Epithelial cell of esophagus (primary cell): ENCODE results near the gene ZNF831.

ENCODE experiments used
- DNase-seq: peaks from one replicate; pipeline ENCODE4 v3.0.0; 2010; ENCODE audit warnings: low read depth
- H3K4me3 ChIP-seq: 2 replicates; pipeline ENCODE4 v1.5.1; 2011; ENCODE audit warnings: mild to moderate bottlenecking, low read length, control low read depth
- CTCF ChIP-seq: IDR thresholded peaks from 2 replicates; pipeline ENCODE4 v1.5.1; 2011; ENCODE audit warnings: low read depth, mild to moderate bottlenecking, low read length, control low read depth, inconsistent platforms; ENCODE audit not compliant: insufficient read depth; ENCODE audit errors: missing control alignments

ZNF831 gene

GRCh38 chr20:59242714-59243626, 79.3 kb downstream of the ZNF831 start:
- DNase-seq, result no peak
- no peak overlapping the region for H3K4me3 ChIP-seq
- no peak for TF ChIP-seq CTCF

GRCh38 chr20:59246691-59247400, 83.2 kb downstream of the ZNF831 start:
- no peak for DNase-seq
- TF ChIP-seq CTCF, result no peak
- H3K4me3 ChIP-seq, result no peak overlapping the region

GRCh38 chr20:59247731-59248684, 84.4 kb downstream of the ZNF831 start:
- no peak for DNase-seq
- H3K4me3 ChIP-seq, result no peak overlapping the region
- no peak for TF ChIP-seq CTCF

- no peak for TF ChIP-seq CTCF
- no peak overlapping the region for H3K4me3 ChIP-seq
- DNase-seq, result no peak
These were observed 86.7 kb downstream of the ZNF831 start for GRCh38 chr20:59250293-59250692.

GRCh38 chr20:59253325-59253724, 89.7 kb downstream of the ZNF831 start:
- no peak for DNase-seq
- H3K4me3 ChIP-seq, result no peak overlapping the region
- no peak for TF ChIP-seq CTCF

- no peak for DNase-seq
- no peak for TF ChIP-seq CTCF
- H3K4me3 ChIP-seq, result no peak overlapping the region
These were observed 90.2 kb downstream of the ZNF831 start for GRCh38 chr20:59253779-59254319.
